Activated CD8-positive, alpha-beta memory T cell treated with anti-CD3 and anti-CD28 coated beads for 1 hour (primary cell): ENCODE data around the gene MPZL3.

Experiments
- DNase-seq, 2 donors: peaks; one replicate each; pipeline ENCODE4 v3.0.0-alpha.2; 2020; ENCODE audit warnings: low read depth in 1 of 2; ENCODE audit errors: extremely low read depth in 1 of 2

The MPZL3 gene

DNA sequence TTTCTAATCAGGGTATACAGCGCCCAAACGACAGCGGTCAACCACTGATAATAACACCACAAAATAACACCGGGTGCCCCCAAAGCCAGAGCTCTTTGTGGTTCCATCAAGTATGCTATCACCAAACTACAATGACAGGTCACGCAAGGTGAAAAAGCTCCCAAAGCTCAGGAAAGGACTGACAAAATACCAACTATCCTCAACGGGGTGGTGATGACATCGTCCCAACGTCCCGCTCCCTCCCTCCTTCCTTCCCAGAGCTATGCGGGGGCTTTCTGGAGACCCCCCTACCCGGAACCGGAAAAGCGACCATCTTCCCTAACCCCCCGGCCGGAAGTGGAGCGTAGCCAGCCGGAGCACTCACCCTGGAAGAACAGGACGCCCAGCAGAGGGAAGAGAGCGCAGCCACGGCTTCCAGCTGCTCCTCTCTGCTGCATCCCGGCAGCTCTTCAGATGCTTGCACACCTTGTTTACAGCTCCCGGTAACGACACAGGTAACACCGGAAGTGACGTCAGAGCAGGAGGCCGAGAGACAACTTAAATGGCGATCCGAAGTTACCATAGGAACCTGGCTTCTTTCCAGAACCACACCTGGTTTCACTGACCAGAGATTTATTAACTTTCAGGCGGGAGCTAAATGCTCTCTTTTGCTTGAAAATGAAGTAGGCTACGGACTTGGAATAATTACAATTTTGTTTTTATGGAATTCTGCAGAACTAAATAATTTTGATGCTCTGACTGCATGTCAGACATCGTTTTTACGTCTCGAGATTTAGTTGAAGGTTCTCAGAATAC, at the start of gene MPZL3:
Gene MPZL3 (minus strand): TSS at position 508 of the 795 bp plus-strand sequence. CDS start 71 bp downstream, at position 437.
- peak; percentile 66 to 83 for DNase-seq

DNA sequence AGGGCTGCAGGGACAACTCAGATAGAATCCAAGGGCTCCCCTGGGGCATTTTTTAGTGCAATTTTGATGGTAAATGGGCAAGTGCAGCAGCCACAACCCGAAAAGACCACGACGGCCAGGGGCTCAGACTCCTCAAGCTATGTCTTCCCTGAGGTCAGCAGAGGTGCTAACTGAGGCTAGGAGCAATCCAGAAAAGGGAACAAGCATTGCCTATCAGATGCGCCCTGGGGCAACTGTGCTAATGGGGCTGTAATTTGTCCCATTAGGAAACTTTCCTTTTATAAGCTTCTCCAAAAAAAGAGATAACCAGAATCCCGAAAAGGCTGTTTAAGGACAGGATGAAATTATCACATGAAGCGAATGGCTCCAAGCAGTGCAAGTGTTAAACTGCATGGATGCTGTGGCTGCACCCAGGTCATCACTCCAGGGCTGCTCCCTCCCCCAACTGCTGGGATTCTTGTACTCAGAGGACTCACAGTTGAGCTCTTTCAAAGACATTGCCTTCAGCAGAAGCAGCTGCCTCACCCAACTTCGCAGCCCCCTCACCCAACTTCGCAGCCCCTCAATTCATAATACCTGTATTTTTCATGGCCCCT, 49.5 kb upstream of the MPZL3 start:
- no peak for DNase-seq

DNA sequence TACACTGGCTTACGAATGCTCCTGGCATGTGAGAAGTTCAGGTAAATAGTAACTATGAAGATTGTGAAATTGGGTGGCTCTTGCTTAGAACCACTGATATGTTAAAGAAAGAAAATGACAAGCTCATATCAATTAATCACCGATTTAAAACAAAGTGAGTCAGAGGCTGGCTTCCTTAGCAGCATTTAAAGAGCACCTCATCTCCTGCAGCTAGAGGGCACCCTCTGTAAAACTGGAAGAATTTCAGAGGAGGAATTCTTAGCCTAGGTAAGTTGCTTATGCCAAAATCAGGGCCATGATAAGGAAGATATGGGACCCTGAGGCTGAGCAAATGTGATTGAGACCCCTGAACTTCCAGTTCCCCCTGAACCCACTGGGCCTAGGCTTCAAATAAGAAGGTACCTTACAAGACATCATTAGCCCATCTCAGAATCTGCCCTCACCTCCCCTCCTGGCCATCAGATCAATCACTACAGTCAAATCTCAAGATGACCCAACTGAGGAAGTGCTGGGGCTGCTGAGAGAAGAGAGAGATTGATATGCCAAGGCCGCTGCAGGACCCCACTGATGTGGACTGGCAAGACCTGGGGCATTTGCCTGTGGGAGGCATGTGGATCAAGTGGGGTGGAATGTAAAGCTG, 43.8 kb upstream of the MPZL3 start:
- no peak for DNase-seq

DNA sequence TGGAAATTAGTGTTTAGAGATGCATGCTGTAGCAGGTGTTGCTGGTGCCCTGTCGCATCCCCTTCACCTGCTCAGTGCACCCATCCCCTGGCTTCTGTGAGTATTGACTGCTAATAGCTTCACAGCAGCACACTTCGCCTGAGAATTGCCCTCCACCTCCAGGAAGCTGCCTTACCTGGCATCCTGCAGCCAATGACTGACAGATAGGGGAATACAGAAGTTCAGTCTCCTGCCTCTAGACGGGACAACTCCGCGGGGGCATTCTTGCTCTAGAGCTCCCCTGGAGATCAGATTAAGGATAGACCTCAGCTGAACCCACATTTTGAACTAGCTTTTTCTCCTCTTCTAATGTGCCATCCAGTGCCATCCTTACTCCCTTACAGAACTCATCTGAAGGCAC, 43.0 kb upstream of the MPZL3 start:
- DNase-seq, result no peak

GRCh38 chr11:118294053-118294452, 41.9 kb upstream of the MPZL3 start:
- no peak for DNase-seq

DNA sequence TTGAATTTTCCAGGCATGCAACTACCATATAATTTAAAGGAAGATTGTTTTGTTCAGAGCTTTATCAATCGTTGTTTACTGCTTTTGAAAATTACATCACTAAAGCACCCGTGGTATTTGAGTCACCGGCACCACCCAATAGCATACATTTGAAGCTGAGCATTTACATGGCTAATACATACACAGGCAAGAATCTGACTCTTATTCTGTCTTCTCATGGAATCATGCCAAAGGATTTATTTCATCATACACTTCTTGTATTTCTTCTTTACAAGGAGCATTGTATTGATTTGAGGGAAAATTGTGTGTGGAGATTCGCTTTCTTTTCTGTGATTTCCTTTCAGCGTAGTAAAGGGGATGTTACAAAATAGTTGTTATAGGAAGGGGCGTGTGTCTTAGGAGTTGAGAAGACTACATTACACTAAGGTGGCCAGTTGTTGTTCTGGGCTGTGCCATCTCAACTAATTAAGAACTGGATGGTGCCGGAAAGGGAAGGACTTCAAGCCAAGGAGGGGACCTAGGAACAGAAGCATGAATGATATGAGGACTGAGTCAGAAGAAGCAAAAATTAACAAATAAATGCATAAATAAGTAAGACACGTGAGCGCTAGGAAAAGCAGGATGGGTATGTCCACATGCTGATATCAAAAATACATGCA, 39.4 kb upstream of the MPZL3 start:
- DNase-seq, result no peak

DNA sequence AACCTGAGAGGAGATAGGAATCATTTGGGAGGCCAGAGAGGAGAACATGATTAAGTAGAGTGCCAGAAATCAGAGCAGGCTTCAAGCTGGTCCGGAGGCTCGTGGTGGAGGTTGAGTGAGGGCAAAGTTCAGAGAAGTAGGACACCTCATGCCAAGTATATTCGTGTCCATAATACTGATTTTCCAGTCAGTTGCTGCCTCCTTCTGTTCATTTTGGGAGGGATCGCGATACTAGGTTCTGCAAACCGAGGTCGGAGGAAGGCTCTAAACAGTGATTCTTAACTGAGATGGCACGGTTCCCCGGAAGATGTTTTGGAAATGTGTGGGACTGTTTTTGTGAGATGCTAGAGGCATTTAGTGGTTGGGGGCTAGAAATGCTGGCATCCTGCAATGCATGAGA, 38.8 kb upstream of the MPZL3 start:
- no peak for DNase-seq

GRCh38 chr11:118289401-118289800, 37.2 kb upstream of the MPZL3 start:
- DNase-seq, result no peak

GRCh38 chr11:118287006-118287405, 34.8 kb upstream of the MPZL3 start:
- no peak for DNase-seq

GRCh38 chr11:118286545-118286944, 34.4 kb upstream of the MPZL3 start:
- no peak for DNase-seq

DNA sequence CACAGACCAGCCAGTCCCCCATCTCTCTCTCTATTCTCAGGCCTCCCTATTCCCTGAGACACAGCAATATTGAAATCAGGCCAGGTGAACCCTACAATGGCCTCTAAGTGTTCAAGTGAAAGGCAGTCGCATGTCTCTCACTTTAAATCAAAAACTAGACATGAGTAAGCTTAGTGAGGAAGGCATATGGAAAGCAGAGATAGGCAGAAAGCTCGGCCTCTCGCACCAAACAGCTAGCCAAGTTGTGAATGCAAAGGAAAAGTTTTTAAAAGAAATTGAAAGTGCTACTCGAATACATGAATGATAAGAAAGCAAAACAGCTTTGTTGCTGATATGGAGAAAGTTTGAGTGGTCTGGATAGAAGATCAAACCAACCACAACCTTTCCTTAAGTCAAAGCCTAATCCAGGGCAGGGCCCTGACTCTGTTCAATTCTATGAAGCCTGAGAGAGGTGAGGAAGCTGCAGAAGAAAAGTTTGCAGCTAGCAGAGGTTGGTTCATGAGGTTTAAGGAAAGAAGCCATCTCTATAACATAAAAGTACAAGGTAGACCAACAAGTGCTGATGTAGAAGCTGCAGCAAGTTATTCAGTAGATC, 31.7 kb upstream of the MPZL3 start:
- DNase-seq, result no peak

GRCh38 chr11:118283037-118283636, 31.0 kb upstream of the MPZL3 start:
- DNase-seq, result no peak

DNA sequence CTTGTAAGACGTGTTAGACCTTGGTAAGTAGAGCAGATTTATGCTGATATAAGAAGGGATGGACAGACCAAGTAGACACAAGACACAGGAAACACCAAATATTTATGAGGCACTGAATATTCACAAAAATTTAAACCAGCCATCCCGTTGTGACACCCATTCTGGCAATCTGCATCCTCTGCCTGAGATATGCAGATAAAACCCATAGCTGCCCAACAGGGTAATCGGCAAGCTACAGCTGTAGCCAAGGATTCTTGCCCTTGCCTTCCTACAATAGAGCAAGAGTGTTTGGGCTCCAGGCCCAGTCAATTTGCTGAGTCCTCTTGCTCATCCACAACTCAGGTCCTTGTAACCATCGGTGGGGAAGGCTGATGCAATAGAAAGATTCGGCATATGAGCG, 30.4 kb upstream of the MPZL3 start:
- DNase-seq, result no peak

GRCh38 chr11:118281284-118281683, 29.1 kb upstream of the MPZL3 start:
- DNase-seq, result no peak

GRCh38 chr11:118277312-118277711, 25.1 kb upstream of the MPZL3 start:
- no peak for DNase-seq

DNA sequence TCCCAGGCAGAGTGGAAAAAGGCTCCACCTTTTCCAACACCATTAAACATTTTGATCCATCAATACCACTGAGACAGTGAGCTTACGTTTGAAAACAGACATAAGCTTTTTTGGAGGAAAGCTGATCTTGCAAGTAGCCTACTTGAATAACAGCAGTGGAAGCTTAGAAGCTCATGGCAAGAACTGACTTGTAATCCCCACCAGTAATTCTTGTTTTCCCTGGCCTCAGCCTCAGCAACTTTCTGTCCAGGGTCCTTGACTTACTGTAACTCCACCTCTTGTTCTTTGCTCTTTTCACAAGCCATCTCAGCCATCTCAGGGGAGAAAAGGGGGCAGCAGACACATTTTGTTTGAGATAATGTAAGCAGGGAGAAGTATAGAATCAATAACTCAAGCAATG, 24.3 kb upstream of the MPZL3 start:
- DNase-seq, result no peak

DNA sequence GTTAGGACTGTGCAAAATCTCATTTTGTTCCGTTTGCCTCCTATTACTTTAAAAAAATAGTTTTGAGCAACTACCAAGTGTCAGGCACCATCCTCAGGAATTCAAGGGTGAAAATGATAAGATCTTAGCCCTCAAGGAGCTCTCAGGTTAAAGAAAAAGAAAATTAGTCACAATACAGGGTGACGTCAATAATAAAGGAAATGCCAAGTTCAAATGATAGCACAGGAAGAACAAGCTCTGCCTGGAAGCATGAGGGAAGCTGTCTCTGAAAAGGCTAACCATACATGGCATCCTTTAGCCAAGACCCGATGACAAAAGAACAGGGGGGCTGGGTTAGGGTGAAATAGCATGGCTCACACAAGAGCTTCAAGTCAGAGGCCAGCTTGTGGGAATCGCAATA, 23.0 kb upstream of the MPZL3 start:
- DNase-seq, result no peak

DNA sequence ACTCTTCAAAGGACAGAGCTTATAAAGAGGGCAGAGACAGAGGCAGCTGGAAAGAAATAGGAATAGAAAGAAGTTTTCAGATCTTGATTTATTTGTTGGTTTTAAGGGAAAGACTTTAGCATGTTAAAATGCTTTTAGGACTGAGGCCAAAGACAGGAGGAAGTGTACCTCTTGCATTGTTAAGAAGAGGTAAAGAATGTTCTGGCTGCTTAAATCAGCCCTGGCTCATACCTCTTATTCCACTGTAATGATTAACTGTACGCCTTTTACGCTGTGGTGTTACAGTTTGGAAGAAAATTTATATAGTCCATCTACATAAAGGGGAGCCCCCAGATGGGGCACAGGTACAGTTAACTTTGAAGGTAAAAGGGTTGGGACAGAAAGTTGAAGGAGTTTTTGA, 22.0 kb upstream of the MPZL3 start:
- no peak for DNase-seq

- no peak for DNase-seq
Measured at GRCh38 chr11:118272001-118272400, 19.8 kb upstream of the MPZL3 start.

DNA sequence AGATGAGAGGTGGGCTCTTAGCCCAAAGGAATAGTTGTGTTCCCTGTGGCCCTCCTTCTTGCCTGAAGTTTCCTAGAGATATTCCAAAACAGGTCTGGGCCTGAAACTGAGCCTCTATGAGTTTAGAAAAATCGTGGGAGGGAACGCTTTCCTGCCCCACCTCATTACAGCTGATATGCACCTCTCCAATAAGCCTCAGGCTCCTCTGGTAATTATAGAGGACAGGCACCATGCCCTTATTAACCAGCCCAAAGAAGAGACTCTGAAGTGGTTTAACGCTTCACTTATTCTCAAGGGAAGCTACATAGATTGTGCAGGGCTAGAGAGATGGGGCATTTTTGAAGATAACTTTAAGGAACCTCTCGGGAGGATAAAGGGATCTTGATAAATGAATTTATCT, 15.3 kb upstream of the MPZL3 start:
- no peak for DNase-seq

GRCh38 chr11:118265954-118266353, 13.8 kb upstream of the MPZL3 start:
- no peak for DNase-seq
